Nephron (organoid): Measurements from ENCODE around the gene OR5M11.
A peak's percentile ranks its signal among the peaks of the same experiment; 100 is the strongest.
"Not testable (repeated sequence)": the region's sequence is repeated elsewhere in the genome, so short reads cannot be mapped to it uniquely, and the experiment has no call there.

Experiments
- H3K27ac Mint-ChIP-seq, 3 experiments: 2 replicates each; pipeline ENCODE4 v1.8.0; 2020; ENCODE audit warnings: mixed read lengths in 3 of 3, mild to moderate bottlenecking in 2 of 3, moderate library complexity in 1 of 3
- H3K27me3 Mint-ChIP-seq: 2 replicates; pipeline ENCODE4 v1.8.0; 2021; ENCODE audit warnings: low read depth, mild to moderate bottlenecking, moderate library complexity, mixed read lengths
- H3K36me3 Mint-ChIP-seq: 2 replicates; pipeline ENCODE4 v1.8.0; 2020; ENCODE audit warnings: low read depth, mixed read lengths
- H3K4me1 Mint-ChIP-seq: 2 replicates; pipeline ENCODE4 v1.8.0; 2020; ENCODE audit warnings: mixed read lengths
- H3K4me3 Mint-ChIP-seq, 3 experiments: 2 replicates each; pipeline ENCODE4 v1.8.0; 2020; ENCODE audit warnings: mild to moderate bottlenecking in 3 of 3, mixed read lengths in 3 of 3, moderate library complexity in 2 of 3
- H3K9me3 Mint-ChIP-seq: 2 replicates; pipeline ENCODE4 v1.8.0; 2020; ENCODE audit warnings: mixed read lengths
- TF ChIP-seq, protein P1 (sequence below), 3 experiments: fragments of 200-600 bp; sonication (generic); IDR thresholded peaks; one replicate each; pipeline ENCODE4 v1.5.0; 2021; ENCODE audit warnings: antibody characterized with exemption in 3 of 3; ENCODE audit not compliant: unreplicated experiment in 3 of 3

Gene OR5M11

DNA sequence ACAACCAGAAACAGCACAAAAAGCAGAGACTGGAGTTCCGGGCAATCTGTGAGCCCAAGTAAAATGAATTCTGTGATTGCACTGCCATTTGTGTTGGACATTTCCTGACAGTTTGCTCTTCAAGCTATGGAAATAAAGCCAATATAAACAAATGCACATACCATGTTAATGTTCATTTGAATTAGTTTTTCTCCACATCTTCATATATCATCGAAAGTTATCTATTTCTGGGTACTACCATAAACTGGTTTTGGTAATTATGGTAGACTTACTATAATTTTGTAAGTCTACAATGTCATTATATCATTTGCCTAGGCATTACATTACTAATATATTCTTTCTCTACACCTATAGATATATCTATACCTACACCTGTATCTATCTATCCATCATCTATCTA is at the start of gene OR5M11:
Gene OR5M11, minus strand, starts transcription at position 101 of the 400 bp plus-strand sequence. Its CDS starts 0 bp downstream, at position 101.
- H3K27ac Mint-ChIP-seq = no peak within 1 kb of the TSS
- H3K27me3 Mint-ChIP-seq = no peaks in the 10 kb centered on the region
- TF ChIP-seq, protein P1, sequence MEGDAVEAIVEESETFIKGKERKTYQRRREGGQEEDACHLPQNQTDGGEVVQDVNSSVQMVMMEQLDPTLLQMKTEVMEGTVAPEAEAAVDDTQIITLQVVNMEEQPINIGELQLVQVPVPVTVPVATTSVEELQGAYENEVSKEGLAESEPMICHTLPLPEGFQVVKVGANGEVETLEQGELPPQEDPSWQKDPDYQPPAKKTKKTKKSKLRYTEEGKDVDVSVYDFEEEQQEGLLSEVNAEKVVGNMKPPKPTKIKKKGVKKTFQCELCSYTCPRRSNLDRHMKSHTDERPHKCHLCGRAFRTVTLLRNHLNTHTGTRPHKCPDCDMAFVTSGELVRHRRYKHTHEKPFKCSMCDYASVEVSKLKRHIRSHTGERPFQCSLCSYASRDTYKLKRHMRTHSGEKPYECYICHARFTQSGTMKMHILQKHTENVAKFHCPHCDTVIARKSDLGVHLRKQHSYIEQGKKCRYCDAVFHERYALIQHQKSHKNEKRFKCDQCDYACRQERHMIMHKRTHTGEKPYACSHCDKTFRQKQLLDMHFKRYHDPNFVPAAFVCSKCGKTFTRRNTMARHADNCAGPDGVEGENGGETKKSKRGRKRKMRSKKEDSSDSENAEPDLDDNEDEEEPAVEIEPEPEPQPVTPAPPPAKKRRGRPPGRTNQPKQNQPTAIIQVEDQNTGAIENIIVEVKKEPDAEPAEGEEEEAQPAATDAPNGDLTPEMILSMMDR (IDR thresholded peaks at IDR 0.05; ENCODE audit: unreplicated experiment in 3 of 3) = no peak
- H3K4me1 Mint-ChIP-seq = no peaks in the 10 kb centered on the region
- no peak within 1 kb of the TSS for H3K4me3 Mint-ChIP-seq
- no peaks in the 10 kb centered on the region for H3K36me3 Mint-ChIP-seq
- H3K9me3 Mint-ChIP-seq = peaks cover 6% of the 10 kb centered on the region

DNA sequence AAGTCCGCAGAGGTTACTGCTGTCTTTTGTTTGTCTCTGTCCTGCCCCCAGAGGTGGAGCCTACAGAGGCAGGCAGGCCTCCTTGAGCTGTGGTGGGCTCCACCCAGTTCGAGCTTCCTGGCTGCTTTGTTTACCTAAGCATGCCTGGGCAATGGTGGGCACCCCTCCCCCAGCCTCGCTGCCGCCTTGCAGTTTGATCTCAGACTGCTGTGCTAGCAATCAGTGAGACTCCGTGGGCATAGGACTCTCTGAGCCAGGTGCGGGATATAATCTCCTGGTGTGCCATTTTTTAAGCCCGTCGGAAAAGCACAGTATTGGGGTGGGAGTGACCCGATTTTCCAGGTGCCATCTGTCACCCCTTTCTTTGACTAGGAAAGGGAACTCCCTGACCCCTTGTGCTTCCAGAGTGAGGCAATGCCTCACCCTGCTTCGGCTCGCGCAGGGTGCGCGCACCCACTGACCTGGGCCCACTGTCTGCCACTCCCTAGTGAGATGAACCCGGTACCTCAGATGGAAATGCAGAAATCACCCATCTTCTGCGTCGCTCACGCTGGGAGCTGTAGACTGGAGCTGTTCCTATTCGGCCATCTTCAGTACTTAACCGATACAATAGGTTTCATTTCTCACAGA is 49.1 kb upstream of the OR5M11 start:
- H3K27ac Mint-ChIP-seq, H3K36me3 Mint-ChIP-seq, H3K4me3 Mint-ChIP-seq, H3K4me1 Mint-ChIP-seq, H3K27me3 Mint-ChIP-seq: not testable (repeated sequence)
- peaks cover 15% of the 10 kb centered on the region for H3K9me3 Mint-ChIP-seq

DNA sequence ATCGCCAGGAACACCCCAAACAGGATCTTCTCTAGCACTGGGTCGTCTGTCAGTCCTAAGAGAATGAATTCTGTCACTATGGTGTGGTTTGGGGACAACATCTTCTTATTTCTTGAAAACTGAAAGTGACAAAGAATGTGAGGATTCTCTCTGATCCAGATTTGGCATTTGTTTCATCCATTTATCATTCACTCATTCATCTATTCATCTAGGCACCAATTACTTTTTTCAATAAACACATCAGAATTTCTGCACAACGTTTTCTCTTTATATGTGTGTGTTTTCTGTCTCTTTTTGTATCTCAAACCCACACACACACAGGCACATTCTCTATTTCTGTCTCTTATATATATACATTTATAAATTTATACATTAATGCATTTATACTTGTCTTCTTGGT is 34.6 kb upstream of the OR5M11 start, which contains the start of gene OR5M10:
Gene OR5M10, minus strand, starts transcription at position 101 of the 400 bp plus-strand sequence. Its CDS starts 0 bp downstream, at position 101.
- Mint-ChIP-seq H3K4me1 (no peaks in the 10 kb centered on the region), H3K27me3 (no peaks in the 10 kb centered on the region), H3K4me3 (no peak within 1 kb of the TSS), H3K27ac (no peak within 1 kb of the TSS), H3K9me3 (no peaks in the 10 kb centered on the region), H3K36me3 (no peaks in the 10 kb centered on the region)
- TF ChIP-seq, protein P1 (IDR thresholded peaks at IDR 0.05; ENCODE audit: unreplicated experiment in 3 of 3) = no peak

DNA sequence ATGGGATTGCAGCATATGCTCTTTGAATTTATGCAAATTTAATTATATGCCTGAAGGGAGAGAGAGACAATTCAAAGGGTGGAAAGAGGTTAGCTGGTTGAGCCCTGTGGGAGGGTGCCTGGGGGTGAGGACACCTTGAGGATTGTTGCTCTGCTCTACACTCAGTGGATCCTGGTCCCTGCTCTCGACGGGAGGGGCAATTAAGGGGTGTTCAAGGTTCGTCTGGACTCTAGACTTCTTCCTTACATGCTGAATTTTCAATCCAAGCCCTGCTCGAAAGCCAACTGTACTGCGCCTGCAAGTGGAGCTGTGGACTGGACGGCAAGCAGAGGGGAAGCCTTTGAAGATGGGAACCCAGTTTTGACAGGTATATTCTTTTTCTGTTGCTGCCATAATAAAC is 15.5 kb upstream of the OR5M11 start:
- H3K4me3 Mint-ChIP-seq = no peak overlapping the region
- H3K36me3 Mint-ChIP-seq = no peaks in the 10 kb centered on the region
- TF ChIP-seq, protein P1 (IDR thresholded peaks at IDR 0.05; ENCODE audit: unreplicated experiment in 3 of 3) = no peak
- H3K27me3 Mint-ChIP-seq = no peaks in the 10 kb centered on the region
- H3K9me3 Mint-ChIP-seq = peaks cover 2% of the 10 kb centered on the region
- H3K27ac Mint-ChIP-seq = no peak overlapping the region
- H3K4me1 Mint-ChIP-seq = no peaks in the 10 kb centered on the region

DNA sequence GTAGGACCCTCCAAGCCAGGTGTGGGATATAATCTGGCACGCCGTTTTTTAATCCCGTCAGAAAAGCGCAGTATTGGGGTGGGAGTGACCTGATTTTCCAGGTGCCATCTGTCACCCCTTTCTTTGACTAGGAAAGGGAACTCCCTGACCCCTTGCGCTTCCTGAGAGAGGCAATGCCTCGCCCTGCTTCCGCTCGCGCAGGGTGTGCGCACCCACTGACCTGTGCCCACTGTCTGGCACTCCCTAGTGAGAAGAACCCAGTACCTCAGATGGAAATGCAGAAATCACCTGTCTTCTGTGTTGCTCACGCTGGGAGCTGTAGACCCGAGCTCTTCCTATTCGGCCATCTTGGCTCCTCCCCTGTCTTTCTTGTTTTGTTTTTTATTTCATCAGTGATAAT is 11.6 kb upstream of the OR5M11 start:
- H3K4me1 Mint-ChIP-seq, H3K27ac Mint-ChIP-seq, H3K9me3 Mint-ChIP-seq, H3K27me3 Mint-ChIP-seq, H3K36me3 Mint-ChIP-seq, H3K4me3 Mint-ChIP-seq: not testable (repeated sequence)

DNA sequence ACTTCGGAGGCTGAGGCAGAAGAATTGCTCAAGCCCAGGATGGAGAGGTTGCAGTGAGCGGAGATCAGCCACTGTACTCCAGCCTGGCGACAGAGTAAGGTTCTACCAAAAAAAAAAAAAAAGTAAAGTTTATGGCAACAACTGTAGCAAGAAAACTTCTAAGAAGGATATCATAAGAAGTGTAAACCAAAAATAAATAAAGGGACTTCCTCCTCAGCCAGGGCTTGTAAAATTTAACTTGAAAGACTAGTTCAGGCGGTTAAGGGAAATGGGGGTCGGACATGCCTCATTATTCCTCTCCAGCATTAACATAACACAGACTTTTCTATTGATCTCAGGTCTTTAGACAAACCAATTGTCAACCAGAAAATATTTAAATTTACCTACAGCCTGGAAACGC is 2.5 kb upstream of the OR5M11 start:
- H3K4me3 Mint-ChIP-seq = no peak overlapping the region
- TF ChIP-seq, protein P1 (IDR thresholded peaks at IDR 0.05; ENCODE audit: unreplicated experiment in 3 of 3) = no peak
- no peaks in the 10 kb centered on the region for H3K27me3 Mint-ChIP-seq
- peaks cover 6% of the 10 kb centered on the region for H3K9me3 Mint-ChIP-seq
- peak overlapping the region in 2 of 3 experiments; percentile 18 to 42 for H3K27ac Mint-ChIP-seq
- no peaks in the 10 kb centered on the region for H3K36me3 Mint-ChIP-seq
- H3K4me1 Mint-ChIP-seq = no peaks in the 10 kb centered on the region

DNA sequence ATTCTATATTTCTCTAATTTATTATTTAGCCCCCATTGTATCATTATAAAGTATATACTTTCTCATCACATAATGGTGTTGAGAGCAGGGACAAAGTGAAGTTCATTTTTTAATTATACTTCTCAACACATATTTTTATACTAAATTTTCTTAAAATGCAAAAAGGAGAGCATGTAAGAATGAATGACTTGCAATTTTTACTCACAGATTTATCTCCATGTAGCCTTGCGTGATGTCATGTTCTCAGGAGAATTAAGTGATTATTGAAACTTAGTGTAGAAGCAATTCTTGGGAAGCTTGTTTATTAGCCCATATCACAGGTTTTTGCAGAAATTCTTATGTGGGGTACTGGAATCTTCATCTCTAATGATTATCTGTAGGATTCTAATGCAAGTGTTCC is 682 bp upstream of the OR5M11 start:
- no peaks in the 10 kb centered on the region for H3K4me1 Mint-ChIP-seq
- no peak overlapping the region for H3K4me3 Mint-ChIP-seq
- H3K9me3 Mint-ChIP-seq = peaks cover 6% of the 10 kb centered on the region
- no peak overlapping the region for H3K27ac Mint-ChIP-seq
- H3K36me3 Mint-ChIP-seq = no peaks in the 10 kb centered on the region
- H3K27me3 Mint-ChIP-seq = no peaks in the 10 kb centered on the region
- TF ChIP-seq, protein P1 (IDR thresholded peaks at IDR 0.05; ENCODE audit: unreplicated experiment in 3 of 3) = no peak
